Thoracic aorta (tissue), 2 donors: ENCODE results near the gene ALMS1. TPM values are rescaled to one million over a fixed set of nuclear protein-coding genes. Genes with fewer than 3 reads are reported as not detected.
"Not testable (repeated sequence)": the region's sequence is repeated elsewhere in the genome, so short reads cannot be mapped to it uniquely, and the experiment has no call there.

ENCODE experiments used
- ATAC-seq: fragments of 150-250 bp; one replicate; pipeline ENCODE4 v1.8.0; 2017; ENCODE audit warnings: low read depth; ENCODE audit not compliant: insufficient number of reproducible peaks, low FRiP score
- DNase-seq: peaks from one replicate; pipeline ENCODE4 v3.0.0-alpha.2; 2020; ENCODE audit warnings: low spot score
- H3K27ac ChIP-seq, 2 donors: fragments of 200-600 bp; sonication (generic); 1 replicate in 1 of 2; 2 replicates in 1 of 2; pipeline ENCODE4 v1.5.1; 2016; ENCODE audit warnings: mild to moderate bottlenecking in 2 of 2, moderate library complexity in 2 of 2
- H3K27me3 ChIP-seq: fragments of 200-600 bp; sonication (generic); replicated peaks from 2 replicates; pipeline ENCODE4 v1.6.0; 2016; ENCODE audit warnings: mild to moderate bottlenecking; ENCODE audit not compliant: insufficient read depth
- H3K36me3 ChIP-seq: fragments of 200-600 bp; sonication (generic); one replicate; pipeline ENCODE4 v1.5.1; 2016
- H3K4me1 ChIP-seq, 2 donors: fragments of 200-600 bp; sonication (generic); 1 replicate in 1 of 2; 2 replicates in 1 of 2; pipeline versions ENCODE4 v1.5.1 to v1.6.0; 2016; ENCODE audit warnings: low read depth in 2 of 2, mild to moderate bottlenecking in 1 of 2; ENCODE audit not compliant: control insufficient read depth in 1 of 2
- H3K4me3 ChIP-seq: fragments of 200-600 bp; sonication (generic); 2 replicates; pipeline ENCODE4 v1.5.1; 2016; ENCODE audit warnings: mild to moderate bottlenecking
- H3K9me3 ChIP-seq: fragments of 200-600 bp; sonication (generic); 2 replicates; pipeline ENCODE4 v1.5.1; 2016
- total RNA-seq, 2 donors: library from RNA; depleted of rRNA; stranded (reverse); fragments of >200 nt; gene quantifications; one replicate each; pipeline versions ENCODE4 v1.1.0 to v1.2.3, GENCODE V29; 2016
- TF ChIP-seq, protein P1 (sequence below): fragments of 200-600 bp; sonication (generic); IDR thresholded peaks from one replicate; pipeline ENCODE4 v1.5.1; 2019; ENCODE audit warnings: antibody characterized with exemption

ALMS1 gene
- total RNA-seq, 2 donors from 2014 or later = 30.7 to 41.6 TPM

GRCh38 chr2:73641767-73642062 is 256.1 kb downstream of the ALMS1 start:
- no peak for ATAC-seq
- Histone ChIP-seq H3K27me3 (no peaks in the 10 kb centered on the region), H3K9me3 (no peaks in the 10 kb centered on the region), H3K4me1 (no peaks in the 10 kb centered on the region), H3K4me3 (no peak overlapping the region), H3K27ac (no peak overlapping the region), H3K36me3 (no peaks in the 10 kb centered on the region)
- TF ChIP-seq, protein P1, sequence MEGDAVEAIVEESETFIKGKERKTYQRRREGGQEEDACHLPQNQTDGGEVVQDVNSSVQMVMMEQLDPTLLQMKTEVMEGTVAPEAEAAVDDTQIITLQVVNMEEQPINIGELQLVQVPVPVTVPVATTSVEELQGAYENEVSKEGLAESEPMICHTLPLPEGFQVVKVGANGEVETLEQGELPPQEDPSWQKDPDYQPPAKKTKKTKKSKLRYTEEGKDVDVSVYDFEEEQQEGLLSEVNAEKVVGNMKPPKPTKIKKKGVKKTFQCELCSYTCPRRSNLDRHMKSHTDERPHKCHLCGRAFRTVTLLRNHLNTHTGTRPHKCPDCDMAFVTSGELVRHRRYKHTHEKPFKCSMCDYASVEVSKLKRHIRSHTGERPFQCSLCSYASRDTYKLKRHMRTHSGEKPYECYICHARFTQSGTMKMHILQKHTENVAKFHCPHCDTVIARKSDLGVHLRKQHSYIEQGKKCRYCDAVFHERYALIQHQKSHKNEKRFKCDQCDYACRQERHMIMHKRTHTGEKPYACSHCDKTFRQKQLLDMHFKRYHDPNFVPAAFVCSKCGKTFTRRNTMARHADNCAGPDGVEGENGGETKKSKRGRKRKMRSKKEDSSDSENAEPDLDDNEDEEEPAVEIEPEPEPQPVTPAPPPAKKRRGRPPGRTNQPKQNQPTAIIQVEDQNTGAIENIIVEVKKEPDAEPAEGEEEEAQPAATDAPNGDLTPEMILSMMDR = no peak
- no peak for DNase-seq

DNA sequence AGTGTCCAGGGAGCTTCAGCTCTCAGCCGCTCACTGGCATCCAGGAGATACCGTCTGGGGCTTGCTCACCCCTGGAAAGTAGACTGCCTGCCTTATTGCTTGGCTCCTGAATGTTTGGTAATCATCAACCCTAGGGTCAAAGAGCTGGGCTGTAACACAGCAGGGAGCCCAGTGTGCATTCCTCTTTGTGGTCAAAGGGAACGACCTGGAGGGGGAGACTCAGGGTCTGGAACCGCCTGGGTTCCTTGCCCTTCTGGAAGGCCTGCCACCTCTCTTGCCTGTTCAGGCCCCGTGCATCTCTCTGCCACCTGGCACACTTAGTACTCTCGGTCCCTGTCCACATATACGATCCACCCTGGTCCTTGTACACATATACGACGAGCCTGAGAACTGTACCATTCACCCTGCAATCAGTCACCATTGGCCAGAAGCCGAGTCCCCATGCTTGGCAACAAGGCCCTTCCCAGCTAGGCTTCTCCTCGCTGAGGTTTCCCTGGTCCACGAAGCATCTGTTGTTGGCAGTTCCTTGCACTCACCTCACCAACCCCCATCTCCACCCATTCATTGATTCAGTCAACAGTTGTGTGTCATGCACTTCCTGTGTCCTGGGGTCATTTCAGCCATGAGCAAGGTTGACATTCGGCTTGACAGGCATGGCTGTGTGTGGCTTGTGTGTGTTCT is 256.8 kb downstream of the ALMS1 start, which contains the start of gene NAT8:
TSS of gene NAT8 (minus strand) at position 85 of the 681 bp plus-strand sequence. CDS start 794 bp downstream, outside the sequence.
- DNase-seq = no peak
- H3K36me3 ChIP-seq = no peaks in the 10 kb centered on the region
- TF ChIP-seq, protein P1 = no peak

GRCh38 chr2:73647690-73648089 is 262.1 kb downstream of the ALMS1 start:
- not testable (repeated sequence) for H3K9me3 ChIP-seq, H3K36me3 ChIP-seq, H3K27ac ChIP-seq, H3K4me1 ChIP-seq, ATAC-seq, H3K4me3 ChIP-seq, DNase-seq, H3K27me3 ChIP-seq

More for the DNA sequence above, 256.8 kb downstream of the ALMS1 start, which contains the start of gene NAT8:
- Histone ChIP-seq H3K9me3 (no peaks in the 10 kb centered on the region), H3K27ac (no peak within 1 kb of the TSS), H3K4me1 (no peaks in the 10 kb centered on the region), H3K27me3 (no peaks in the 10 kb centered on the region), H3K4me3 (no peak within 1 kb of the TSS)
- no peak for ATAC-seq

GRCh38 chr2:73651591-73652230 is 266.1 kb downstream of the ALMS1 start:
- Histone ChIP-seq H3K27me3 (no peaks in the 10 kb centered on the region), H3K9me3 (no peaks in the 10 kb centered on the region), H3K27ac (no peak overlapping the region), H3K4me3 (no peak overlapping the region), H3K4me1 (no peaks in the 10 kb centered on the region), H3K36me3 (no peaks in the 10 kb centered on the region)
- no peak for DNase-seq
- no peak for ATAC-seq
- TF ChIP-seq, protein P1 = no peak

DNA sequence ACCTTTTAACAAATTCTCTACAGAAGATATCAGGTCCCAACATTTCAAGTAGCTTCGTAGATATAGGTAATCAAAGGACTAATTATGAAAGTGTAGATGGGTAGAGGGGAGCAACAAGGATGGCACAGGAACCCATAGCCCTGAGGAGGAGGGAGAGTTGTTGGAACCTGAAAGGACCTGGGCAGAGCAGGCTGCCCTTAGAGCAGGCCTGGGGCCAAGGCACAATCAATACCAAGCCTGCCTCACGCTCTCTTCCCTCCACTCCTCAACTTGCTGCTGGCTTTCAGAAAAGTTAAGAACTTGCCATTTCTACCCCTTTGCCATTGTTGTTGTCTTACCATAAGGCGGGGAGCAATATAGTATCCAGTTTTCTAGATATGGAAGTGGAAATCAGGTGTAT is 266.7 kb downstream of the ALMS1 start:
- TF ChIP-seq, protein P1 = no peak
- Histone ChIP-seq H3K4me1 (no peaks in the 10 kb centered on the region), H3K36me3 (no peaks in the 10 kb centered on the region), H3K9me3 (no peaks in the 10 kb centered on the region), H3K27me3 (no peaks in the 10 kb centered on the region), H3K27ac (no peak overlapping the region), H3K4me3 (no peak overlapping the region)
- no peak for ATAC-seq
- no peak for DNase-seq
